Gastroesophageal sphincter (tissue), 3 donors: ENCODE data around the gene SACM1L.

ENCODE experiments used
- POLR2A ChIP-seq, 2 donors: fragments of 450-650 bp; IDR thresholded peaks; one replicate each; pipeline ENCODE4 v1.6.1; 2017; ENCODE audit warnings: antibody characterized with exemption in 2 of 2, mild to moderate bottlenecking in 2 of 2, moderate library complexity in 1 of 2
- POLR2AphosphoS5 ChIP-seq: sonication (generic); formaldehyde crosslinking; IDR thresholded peaks from one replicate; pipeline ENCODE4 v1.6.1; 2017; ENCODE audit warnings: antibody characterized with exemption
- TF ChIP-seq, protein P1 (sequence below), 4 experiments: fragments of 200-600 bp in 2 of 4; fragments of 450-650 bp in 2 of 4; sonication (generic) in 1 of 4; IDR thresholded peaks; one replicate each; pipeline ENCODE4 v1.5.1; 2017 to 2019; ENCODE audit warnings: antibody characterized with exemption in 4 of 4, mild to moderate bottlenecking in 2 of 4, moderate library complexity in 2 of 4

DNA sequence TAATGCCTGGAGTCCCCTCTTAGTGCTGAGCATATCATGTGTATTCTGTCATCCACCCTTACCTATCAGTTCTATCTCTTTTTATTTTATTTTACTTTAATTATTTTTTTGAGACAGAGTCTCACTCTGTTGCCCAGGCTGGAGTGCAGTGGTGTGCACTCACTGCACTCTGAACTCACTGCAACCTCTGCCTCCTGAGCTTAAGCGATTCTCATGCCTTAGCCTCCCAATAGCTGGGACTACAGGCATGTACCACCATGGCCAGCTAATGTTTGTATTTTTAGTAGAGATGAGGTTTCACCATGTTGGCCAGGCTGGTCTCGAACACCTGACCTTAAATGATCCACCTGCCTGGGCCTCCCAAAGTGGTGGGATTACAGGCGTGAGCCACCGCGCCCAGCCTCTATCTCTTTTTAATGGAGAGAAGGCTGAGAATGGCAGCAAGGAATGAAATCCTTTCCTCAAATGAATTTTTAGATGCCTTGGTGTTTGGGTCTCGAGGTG lies 11.4 kb downstream of the SACM1L start:
- TF ChIP-seq POLR2A (IDR thresholded peaks at IDR 0.05) (no peak), POLR2AphosphoS5 (no peak)
- TF ChIP-seq, protein P1, sequence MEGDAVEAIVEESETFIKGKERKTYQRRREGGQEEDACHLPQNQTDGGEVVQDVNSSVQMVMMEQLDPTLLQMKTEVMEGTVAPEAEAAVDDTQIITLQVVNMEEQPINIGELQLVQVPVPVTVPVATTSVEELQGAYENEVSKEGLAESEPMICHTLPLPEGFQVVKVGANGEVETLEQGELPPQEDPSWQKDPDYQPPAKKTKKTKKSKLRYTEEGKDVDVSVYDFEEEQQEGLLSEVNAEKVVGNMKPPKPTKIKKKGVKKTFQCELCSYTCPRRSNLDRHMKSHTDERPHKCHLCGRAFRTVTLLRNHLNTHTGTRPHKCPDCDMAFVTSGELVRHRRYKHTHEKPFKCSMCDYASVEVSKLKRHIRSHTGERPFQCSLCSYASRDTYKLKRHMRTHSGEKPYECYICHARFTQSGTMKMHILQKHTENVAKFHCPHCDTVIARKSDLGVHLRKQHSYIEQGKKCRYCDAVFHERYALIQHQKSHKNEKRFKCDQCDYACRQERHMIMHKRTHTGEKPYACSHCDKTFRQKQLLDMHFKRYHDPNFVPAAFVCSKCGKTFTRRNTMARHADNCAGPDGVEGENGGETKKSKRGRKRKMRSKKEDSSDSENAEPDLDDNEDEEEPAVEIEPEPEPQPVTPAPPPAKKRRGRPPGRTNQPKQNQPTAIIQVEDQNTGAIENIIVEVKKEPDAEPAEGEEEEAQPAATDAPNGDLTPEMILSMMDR (IDR thresholded peaks at IDR 0.05): no peak
